RWPE1 (cell line): Measurements from ENCODE around the gene MYMK.
"Not testable (repeated sequence)": the region's sequence is repeated elsewhere in the genome, so short reads cannot be mapped to it uniquely, and the experiment has no call there.

Source experiments
- CTCF ChIA-PET: fragments of 350-600 bp; sonication (Branson Sonifier 250); formaldehyde crosslinking; extraction: SDS; loops from one replicate; lab custom pipeline; 2021; lab: Yijun Ruan, JAX
- POLR2A ChIA-PET: fragments of 400-600 bp; formaldehyde crosslinking; extraction: SDS; loops from one replicate; lab custom pipeline; 2020; ENCODE audit warnings: antibody characterized with exemption; ENCODE audit not compliant: low non-redundant PET; lab: Yijun Ruan, JAX
- DNase-seq: peaks from one replicate; pipeline ENCODE4 v3.0.0; 2012; ENCODE audit warnings: low spot score
- H3K27ac ChIP-seq: fragments of 450-650 bp; 2 replicates; pipeline ENCODE4 v1.5.1; 2017
- TF ChIP-seq, protein P1 (sequence below): fragments of 450-650 bp; conservative IDR thresholded peaks from 2 replicates; pipeline ENCODE4 v1.5.1; 2017; ENCODE audit warnings: low read depth, mild to moderate bottlenecking

Gene MYMK

GRCh38 chr9:133569891-133570690, 45.3 kb upstream of the MYMK start:
- DNase-seq, result no peak
- ChIA-PET CTCF (interaction anchor here (0.6 to 0.7 kb wide), 2 partner anchors 571 to 616 kb away, joined by 3 read pairs; no protein-coding TSS in a partner anchor), POLR2A (no interaction called here)
- TF ChIP-seq, protein P1, sequence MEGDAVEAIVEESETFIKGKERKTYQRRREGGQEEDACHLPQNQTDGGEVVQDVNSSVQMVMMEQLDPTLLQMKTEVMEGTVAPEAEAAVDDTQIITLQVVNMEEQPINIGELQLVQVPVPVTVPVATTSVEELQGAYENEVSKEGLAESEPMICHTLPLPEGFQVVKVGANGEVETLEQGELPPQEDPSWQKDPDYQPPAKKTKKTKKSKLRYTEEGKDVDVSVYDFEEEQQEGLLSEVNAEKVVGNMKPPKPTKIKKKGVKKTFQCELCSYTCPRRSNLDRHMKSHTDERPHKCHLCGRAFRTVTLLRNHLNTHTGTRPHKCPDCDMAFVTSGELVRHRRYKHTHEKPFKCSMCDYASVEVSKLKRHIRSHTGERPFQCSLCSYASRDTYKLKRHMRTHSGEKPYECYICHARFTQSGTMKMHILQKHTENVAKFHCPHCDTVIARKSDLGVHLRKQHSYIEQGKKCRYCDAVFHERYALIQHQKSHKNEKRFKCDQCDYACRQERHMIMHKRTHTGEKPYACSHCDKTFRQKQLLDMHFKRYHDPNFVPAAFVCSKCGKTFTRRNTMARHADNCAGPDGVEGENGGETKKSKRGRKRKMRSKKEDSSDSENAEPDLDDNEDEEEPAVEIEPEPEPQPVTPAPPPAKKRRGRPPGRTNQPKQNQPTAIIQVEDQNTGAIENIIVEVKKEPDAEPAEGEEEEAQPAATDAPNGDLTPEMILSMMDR, result no peak
- H3K27ac ChIP-seq, result no peak overlapping the region

DNA sequence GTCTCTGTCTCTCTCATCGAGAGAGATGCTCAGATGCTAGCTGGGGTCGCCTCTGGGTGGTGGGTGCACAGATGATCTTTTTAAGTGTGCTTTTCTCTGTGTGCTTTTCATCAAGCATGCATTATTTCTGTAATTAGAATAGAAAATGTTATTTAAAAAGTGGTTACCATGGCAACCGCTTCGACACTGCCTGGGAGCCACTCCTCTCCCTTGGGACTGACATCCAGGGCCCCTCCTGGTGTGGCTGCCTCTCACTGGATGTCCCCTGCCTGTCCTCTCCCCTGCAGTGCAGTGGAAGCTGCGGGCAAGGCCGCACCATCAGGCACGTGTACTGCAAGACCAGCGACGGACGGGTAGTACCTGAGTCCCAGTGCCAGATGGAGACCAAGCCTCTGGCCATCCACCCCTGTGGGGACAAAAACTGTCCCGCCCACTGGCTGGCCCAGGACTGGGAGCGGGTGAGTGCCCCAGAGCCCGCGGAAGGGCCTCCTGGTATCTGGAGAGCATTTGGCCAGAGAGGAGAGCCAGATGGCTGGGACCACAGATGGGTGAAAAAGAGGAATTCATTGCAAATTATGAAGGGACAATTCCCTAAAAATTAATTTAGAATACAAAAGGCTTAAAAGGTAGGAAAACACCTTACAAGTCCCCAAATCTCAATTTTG, 44.5 kb upstream of the MYMK start:
- DNase-seq, result no peak
- H3K27ac ChIP-seq, result no peak overlapping the region
- POLR2A ChIA-PET, result no interaction called here
- CTCF ChIA-PET, result interaction anchor here (0.7 kb wide), 2 partner anchors 316 to 572 kb away, joined by 3 read pairs; no protein-coding TSS in a partner anchor
- TF ChIP-seq, protein P1, result no peak

DNA sequence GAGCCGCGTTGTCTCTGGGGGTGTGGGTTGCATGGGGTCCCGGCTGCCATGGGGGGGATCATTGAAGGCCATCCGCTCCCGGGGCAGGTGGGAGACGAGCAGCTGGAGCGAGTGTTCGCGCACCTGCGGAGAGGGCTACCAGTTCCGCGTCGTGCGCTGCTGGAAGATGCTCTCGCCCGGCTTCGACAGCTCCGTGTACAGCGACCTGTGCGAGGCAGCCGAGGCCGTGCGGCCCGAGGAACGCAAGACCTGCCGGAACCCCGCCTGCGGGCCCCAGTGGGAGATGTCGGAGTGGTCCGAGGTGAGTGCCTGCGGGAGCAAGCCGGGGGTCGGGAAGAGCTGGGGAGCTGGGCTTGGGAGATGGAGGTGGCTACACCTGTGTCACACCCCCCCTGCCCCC, 43.4 kb upstream of the MYMK start:
- TF ChIP-seq, protein P1, result no peak
- CTCF ChIA-PET, result no interaction called here
- no peak for DNase-seq
- POLR2A ChIA-PET, result no interaction called here
- H3K27ac ChIP-seq, result no peak overlapping the region

- no peak overlapping the region for H3K27ac ChIP-seq
- ChIA-PET CTCF (no interaction called here), POLR2A (no interaction called here)
- DNase-seq, result no peak
- TF ChIP-seq, protein P1, result no peak
Observed at GRCh38 chr9:133566817-133567216, 42.1 kb upstream of the MYMK start.

DNA sequence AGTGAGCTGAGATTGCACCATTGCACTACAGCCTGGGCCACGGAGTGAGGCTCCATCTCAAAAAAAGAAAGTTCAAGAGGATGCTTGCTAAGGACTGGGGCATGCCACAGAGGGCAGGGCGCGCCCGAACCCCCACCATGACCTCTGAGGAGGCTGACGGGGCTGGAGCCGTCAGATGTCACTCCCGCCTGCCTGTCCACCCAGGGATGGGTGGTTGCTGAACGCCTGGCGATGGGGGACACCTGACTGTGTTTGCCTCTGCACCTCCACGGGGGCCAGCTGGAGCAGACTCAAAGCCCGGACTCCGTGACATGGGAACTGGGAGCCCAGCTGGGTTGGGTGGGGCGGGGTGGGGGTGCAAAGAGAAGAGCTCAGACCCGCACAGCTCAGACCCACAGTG, 41.6 kb upstream of the MYMK start:
- POLR2A ChIA-PET, result no interaction called here
- TF ChIP-seq, protein P1, result no peak
- CTCF ChIA-PET, result interaction anchor here (0.5 to 0.6 kb wide), 2 partner anchors 233 to 327 kb away, joined by 3 read pairs; no protein-coding TSS in a partner anchor
- DNase-seq, result no peak
- no peak overlapping the region for H3K27ac ChIP-seq

DNA sequence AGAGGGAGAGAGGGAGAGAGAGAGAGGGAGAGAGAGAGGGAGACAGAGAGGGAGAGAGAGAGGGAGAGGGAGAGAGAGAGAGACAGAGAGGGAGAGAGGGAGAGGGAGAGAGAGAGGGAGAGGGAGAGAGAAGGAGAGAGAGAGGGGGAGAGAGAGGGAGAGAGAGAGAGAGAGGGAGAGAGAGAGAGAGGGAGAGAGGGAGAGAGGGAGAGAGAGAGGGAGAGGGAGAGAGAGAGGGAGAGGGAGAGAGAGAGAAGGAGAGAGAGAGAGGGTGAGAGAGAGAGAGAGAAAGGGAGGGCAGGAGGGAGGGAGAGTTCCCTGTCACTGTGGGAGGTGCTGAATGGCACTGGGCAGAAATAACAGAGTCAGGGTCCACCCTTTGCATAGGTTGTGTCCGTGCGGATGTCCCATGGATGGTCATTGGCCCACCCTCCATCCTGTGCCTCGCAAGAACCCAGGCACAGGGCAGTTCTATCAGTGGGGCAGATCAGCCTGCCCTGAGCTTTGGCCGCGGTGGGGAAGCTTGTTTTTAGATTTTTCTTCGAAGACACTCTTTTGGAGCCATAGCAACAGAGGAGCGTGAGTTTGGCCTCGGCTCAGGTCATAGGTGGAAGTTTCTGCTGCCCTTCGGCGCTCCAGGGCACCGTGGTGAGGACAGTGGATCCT, 39.8 kb upstream of the MYMK start:
- TF ChIP-seq, protein P1, result no peak
- ChIA-PET POLR2A (no interaction called here), CTCF (no interaction called here)
- no peak overlapping the region for H3K27ac ChIP-seq
- no peak for DNase-seq

- H3K27ac ChIP-seq, CTCF ChIA-PET, POLR2A ChIA-PET, DNase-seq: not testable (repeated sequence)
Observed at GRCh38 chr9:133563814-133564213, 39.1 kb upstream of the MYMK start.
